Right lobe of liver (tissue), 4 donors: Measurements from ENCODE around the gene MTCH1.

Experiments used
- CTCF ChIP-seq, 4 donors: fragments of 200-600 bp in 3 of 4; fragments of 450-650 bp in 1 of 4; IDR thresholded peaks; one replicate each; pipeline versions ENCODE4 v1.5.1 to v1.8.0; 2016 to 2022; ENCODE audit warnings: antibody characterized with exemption in 4 of 4, mild to moderate bottlenecking in 2 of 4
- POLR2A ChIP-seq: fragments of 450-650 bp; IDR thresholded peaks from one replicate; pipeline ENCODE4 v1.6.1; 2017; ENCODE audit warnings: antibody characterized with exemption, mild to moderate bottlenecking
- donor health status: DM: no; HTN: no; CAD: no.
- donor health status: DM: no; HTN: no; CAD: no.
- donor health status: DM: no; HTN: yes; CAD: no.

DNA sequence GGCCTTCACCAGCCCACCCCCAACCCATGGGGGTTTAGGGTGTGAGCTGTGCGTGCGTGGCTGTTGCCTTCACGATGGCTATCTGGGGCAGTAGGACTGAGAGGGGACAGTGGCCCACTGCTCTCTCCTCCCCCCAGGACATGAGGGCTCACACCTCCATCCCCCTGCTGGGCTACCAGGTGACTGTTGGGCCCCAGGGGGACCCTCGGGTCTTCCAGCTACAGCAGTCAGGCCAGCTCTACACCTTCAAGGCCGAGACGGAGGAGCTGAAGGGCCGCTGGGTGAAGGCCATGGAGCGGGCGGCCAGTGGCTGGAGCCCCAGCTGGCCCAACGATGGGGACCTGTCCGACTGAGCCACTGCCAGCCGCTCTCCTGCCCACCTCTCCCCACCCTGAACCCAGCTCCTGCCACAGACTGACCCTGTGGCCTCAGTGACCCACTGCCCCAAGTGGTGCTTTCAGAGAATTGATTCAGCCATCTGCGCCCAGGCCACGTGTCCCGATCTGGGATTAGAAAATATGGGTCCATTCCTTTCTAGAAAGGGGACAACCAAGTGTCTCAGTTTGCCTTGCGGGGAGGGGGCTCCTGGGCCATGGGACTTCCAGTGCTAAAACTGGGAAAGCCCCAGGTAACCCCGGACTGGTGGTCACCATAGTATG lies 41.9 kb upstream of the MTCH1 start:
- TF ChIP-seq CTCF (IDR thresholded peaks at IDR 0.05) = no peak
- TF ChIP-seq POLR2A = no peak
